Measurements from ENCODE around the gene PRR13. TPM values are rescaled to one million over a fixed set of nuclear protein-coding genes. Genes with fewer than 3 reads are reported as not detected.

PRR13 gene
- total and polyA plus RNA-seq, 12 donors: 68.2 to 407 (median 129) TPM

DNA sequence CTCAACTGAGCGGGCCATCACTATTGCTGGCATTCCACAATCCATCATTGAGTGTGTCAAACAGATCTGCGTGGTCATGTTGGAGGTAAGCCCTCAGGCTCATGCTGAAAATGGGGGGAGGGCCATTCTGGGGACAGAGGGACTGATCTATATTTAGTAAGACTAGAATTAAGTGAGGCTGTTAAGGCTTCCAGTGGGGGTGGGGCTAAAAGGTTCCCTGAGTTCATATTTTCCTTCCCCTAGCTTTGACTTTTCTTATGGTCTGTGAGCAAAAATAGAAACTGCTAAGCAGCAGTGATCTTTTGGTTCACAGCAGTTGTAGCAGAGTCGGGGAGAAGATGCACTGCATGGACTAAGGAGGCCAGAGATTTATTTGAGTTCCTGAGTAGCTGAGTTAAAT lies 19.5 kb downstream of the PRR13 start:
- DNase-seq: peak in 3 of 7 donors; percentile 31 to 38 (median 31)
- H3K27ac ChIP-seq: peak overlapping the region in 3 of 5 donors; percentile 2 to 27 (median 16)
- intact Hi-C loops (cut with DNase I): no loop called here

DNA sequence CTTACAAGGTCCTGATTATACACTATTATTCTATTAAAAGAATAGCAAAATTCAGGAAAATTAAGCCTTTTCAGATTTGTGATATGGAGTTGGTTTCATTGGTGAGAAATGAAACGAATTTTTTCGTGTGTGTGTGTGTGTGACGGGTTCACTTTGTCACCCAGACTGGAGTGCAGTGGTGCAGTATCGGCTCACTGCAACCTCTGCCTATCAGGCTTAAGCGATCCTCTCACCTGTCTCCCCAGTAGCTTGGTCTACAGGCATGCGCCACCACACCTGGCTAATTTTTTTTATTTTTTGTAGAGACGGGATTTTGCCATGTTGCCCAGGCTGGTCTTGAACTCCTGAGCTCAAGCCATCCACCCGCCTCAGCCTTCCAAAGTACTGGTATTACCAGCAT lies 20.1 kb downstream of the PRR13 start:
- peaks cover 23 to 50% of the 10 kb centered on the region in 2 donors for H3K4me1 ChIP-seq (replicated peaks in 1 of 2)
- H3K4me3 ChIP-seq: no peak overlapping the region
- intact Hi-C loops (cut with DNase I): no loop called here
- no peaks in the 10 kb centered on the region for H3K9me3 ChIP-seq (replicated peaks in 1 of 3)
- H3K27ac ChIP-seq: peak overlapping the region in 3 of 5 donors; percentile 16 to 36 (median 27)
- TF ChIP-seq, protein P1, sequence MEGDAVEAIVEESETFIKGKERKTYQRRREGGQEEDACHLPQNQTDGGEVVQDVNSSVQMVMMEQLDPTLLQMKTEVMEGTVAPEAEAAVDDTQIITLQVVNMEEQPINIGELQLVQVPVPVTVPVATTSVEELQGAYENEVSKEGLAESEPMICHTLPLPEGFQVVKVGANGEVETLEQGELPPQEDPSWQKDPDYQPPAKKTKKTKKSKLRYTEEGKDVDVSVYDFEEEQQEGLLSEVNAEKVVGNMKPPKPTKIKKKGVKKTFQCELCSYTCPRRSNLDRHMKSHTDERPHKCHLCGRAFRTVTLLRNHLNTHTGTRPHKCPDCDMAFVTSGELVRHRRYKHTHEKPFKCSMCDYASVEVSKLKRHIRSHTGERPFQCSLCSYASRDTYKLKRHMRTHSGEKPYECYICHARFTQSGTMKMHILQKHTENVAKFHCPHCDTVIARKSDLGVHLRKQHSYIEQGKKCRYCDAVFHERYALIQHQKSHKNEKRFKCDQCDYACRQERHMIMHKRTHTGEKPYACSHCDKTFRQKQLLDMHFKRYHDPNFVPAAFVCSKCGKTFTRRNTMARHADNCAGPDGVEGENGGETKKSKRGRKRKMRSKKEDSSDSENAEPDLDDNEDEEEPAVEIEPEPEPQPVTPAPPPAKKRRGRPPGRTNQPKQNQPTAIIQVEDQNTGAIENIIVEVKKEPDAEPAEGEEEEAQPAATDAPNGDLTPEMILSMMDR (IDR thresholded peaks at IDR 0.05): no peak
- no peak for TF ChIP-seq POLR2A (IDR thresholded peaks at IDR 0.05)
- H3K36me3 ChIP-seq (replicated peaks in 1 of 2): peaks cover 0 to 100% of the 10 kb centered on the region in 2 donors
- WGBS, 4 donors: 53 to 65% (median 64%) methylated on average over 8 of the region's 8 CpGs
- DNase-seq: peak in 1 of 7 donors; percentile 24
- H3K27me3 ChIP-seq: no peaks in the 10 kb centered on the region

More for the DNA sequence above, 19.5 kb downstream of the PRR13 start:
- no peak for TF ChIP-seq POLR2A (IDR thresholded peaks at IDR 0.05)
- Histone ChIP-seq H3K36me3 (replicated peaks in 1 of 2) (peaks cover 0 to 100% of the 10 kb centered on the region in 2 donors), H3K4me1 (replicated peaks in 1 of 2) (peaks cover 23 to 46% of the 10 kb centered on the region in 2 donors), H3K9me3 (replicated peaks in 1 of 3) (no peaks in the 10 kb centered on the region), H3K4me3 (no peak overlapping the region), H3K27me3 (no peaks in the 10 kb centered on the region)
- 44 to 52% (median 50%) methylated on average over 3 of the region's 3 CpGs for whole genome bisulfite sequencing, 4 donors

DNA sequence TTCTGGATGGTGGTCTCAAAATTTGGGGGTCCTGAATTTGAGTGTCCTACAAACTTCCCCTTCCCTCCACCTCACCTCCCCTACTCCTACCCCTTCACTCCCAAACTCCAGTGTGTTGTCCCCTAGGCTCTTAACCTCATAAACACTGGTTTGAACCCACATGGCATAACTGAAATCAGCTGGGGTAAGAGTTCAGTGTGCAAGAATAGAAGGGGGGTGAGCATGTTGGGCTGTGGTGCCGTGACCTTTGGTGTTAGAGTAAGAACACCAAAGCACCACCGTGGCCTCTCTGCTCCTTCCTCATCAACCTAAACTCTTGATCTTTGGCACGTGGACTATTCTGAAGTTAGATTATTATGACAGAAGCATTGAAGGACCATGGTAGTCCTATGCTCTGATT lies 21.4 kb downstream of the PRR13 start:
- H3K36me3 ChIP-seq (replicated peaks in 1 of 2): peaks cover 0 to 100% of the 10 kb centered on the region in 2 donors

DNA sequence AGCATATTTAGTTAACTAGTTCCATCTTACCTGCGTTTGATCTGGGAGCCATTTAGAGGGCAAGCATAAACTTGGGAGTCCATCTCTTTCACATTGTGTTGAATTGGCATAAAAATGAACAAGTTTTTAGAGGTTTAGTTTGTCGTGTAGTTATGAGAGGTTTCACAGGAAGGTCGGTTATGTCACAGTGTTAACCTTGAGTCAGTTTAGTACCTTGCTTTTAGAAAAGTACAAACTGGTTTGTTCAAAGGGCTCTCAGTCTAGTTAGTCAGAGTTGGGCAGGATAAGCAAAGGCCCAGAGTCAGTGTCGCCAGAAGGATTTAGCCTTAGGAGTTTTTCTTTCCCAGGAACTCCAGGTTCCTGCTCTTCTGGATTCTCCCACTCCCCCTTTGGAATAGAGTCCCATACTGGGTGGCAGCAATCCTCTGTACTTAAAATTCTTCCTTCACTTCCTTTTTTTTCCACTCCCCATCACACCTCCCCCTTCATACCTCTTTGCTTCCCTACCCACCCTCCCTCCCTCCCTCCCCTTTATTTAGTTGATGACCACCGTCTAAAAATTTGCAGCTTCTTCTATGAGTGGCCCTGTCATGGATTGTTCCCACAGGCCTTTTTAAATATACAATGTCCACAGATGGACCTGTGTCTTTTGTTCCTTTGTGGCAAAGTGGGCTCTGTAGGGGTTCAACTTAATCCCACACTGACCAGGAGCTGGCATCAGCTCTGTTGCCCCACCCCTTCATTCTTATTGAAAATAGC lies 22.4 kb downstream of the PRR13 start:
- Histone ChIP-seq H3K9me3 (replicated peaks in 1 of 3) (no peaks in the 10 kb centered on the region), H3K27ac (peak overlapping the region in 1 of 5 donors; percentile 54), H3K27me3 (no peaks in the 10 kb centered on the region), H3K4me1 (replicated peaks in 1 of 2) (peaks cover 23 to 50% of the 10 kb centered on the region in 2 donors), H3K36me3 (replicated peaks in 1 of 2) (peaks cover 0 to 100% of the 10 kb centered on the region in 2 donors), H3K4me3 (no peak overlapping the region)
- 28 to 39% (median 34%) methylated on average over 5 of the region's 5 CpGs for WGBS, 4 donors
- TF ChIP-seq, protein P1 (IDR thresholded peaks at IDR 0.05): no peak
- no peak for TF ChIP-seq POLR2A (IDR thresholded peaks at IDR 0.05)
- no peak for DNase-seq
- intact Hi-C loops (cut with DNase I): no loop called here

More for the DNA sequence above, 21.4 kb downstream of the PRR13 start:
- H3K9me3 ChIP-seq (replicated peaks in 1 of 3): no peaks in the 10 kb centered on the region
- peak overlapping the region in 1 of 5 donors; percentile 59 for H3K27ac ChIP-seq
- H3K4me3 ChIP-seq: no peak overlapping the region
- intact Hi-C loops (cut with DNase I): no loop called here
- H3K27me3 ChIP-seq: no peaks in the 10 kb centered on the region
- no peak for TF ChIP-seq POLR2A (IDR thresholded peaks at IDR 0.05)
- TF ChIP-seq, protein P1 (IDR thresholded peaks at IDR 0.05): no peak
- 46 to 58% (median 54%) methylated on average over 3 of the region's 3 CpGs for WGBS, 4 donors
- peaks cover 23 to 50% of the 10 kb centered on the region in 2 donors for H3K4me1 ChIP-seq (replicated peaks in 1 of 2)
- DNase-seq: no peak

All from adrenal gland (tissue), 12 donors.